HG03025 (cell line): ENCODE results near the gene PLS3.

Experiments used
- ATAC-seq: cut with Tn5 transposase; IDR thresholded peaks from one replicate; pipeline ENCODE4 v1.9.1; 2021; ENCODE audit warnings: mild to moderate bottlenecking, moderate library complexity; ENCODE audit not compliant: unreplicated experiment, low FRiP score

The PLS3 gene

GRCh38 chrX:115565888-115566287 is 4.9 kb downstream of the PLS3 start:
- no peak for ATAC-seq

GRCh38 chrX:115571712-115572111 is 10.7 kb downstream of the PLS3 start:
- ATAC-seq: no peak

GRCh38 chrX:115573185-115573584 is 12.2 kb downstream of the PLS3 start:
- no peak for ATAC-seq

GRCh38 chrX:115576676-115577075 is 15.7 kb downstream of the PLS3 start:
- no peak for ATAC-seq

- no peak for ATAC-seq
These were observed 18.4 kb downstream of the PLS3 start for GRCh38 chrX:115579327-115579726.

- ATAC-seq: no peak
These were observed 18.9 kb downstream of the PLS3 start for GRCh38 chrX:115579786-115580294.

- ATAC-seq: no peak
These were observed 21.0 kb downstream of the PLS3 start for GRCh38 chrX:115581759-115582615.

GRCh38 chrX:115582616-115583495 is 21.9 kb downstream of the PLS3 start:
- no peak for ATAC-seq

GRCh38 chrX:115583496-115584004 is 22.6 kb downstream of the PLS3 start:
- no peak for ATAC-seq

- ATAC-seq: no peak
These were observed 23.7 kb downstream of the PLS3 start for GRCh38 chrX:115584696-115585095.

- ATAC-seq: no peak
These were observed 27.2 kb downstream of the PLS3 start for GRCh38 chrX:115588179-115588578.

GRCh38 chrX:115589419-115589818 is 28.4 kb downstream of the PLS3 start:
- ATAC-seq: no peak

GRCh38 chrX:115591420-115591819 is 30.4 kb downstream of the PLS3 start:
- no peak for ATAC-seq

GRCh38 chrX:115591856-115592842 is 31.2 kb downstream of the PLS3 start:
- no peak for ATAC-seq

- no peak for ATAC-seq
These were observed 32.2 kb downstream of the PLS3 start for GRCh38 chrX:115592997-115593734.

GRCh38 chrX:115595049-115595448 is 34.1 kb downstream of the PLS3 start:
- no peak for ATAC-seq

- ATAC-seq: no peak
These were observed 37.6 kb downstream of the PLS3 start for GRCh38 chrX:115598556-115598955.

GRCh38 chrX:115602308-115602707 is 41.3 kb downstream of the PLS3 start:
- no peak for ATAC-seq

GRCh38 chrX:115602729-115603389 is 41.9 kb downstream of the PLS3 start:
- ATAC-seq: no peak
